GM19099 (cell line): ENCODE data around the gene MAPKAPK3.

Experiments
- POLR2A ChIP-seq: IDR thresholded peaks from 3 replicates; pipeline ENCODE4 v1.6.1; 2011; ENCODE audit warnings: low read depth; ENCODE audit not compliant: insufficient read length; ENCODE audit errors: extremely low read depth

The MAPKAPK3 gene

GRCh38 chr3:50626401-50626800 lies 9.4 kb downstream of the MAPKAPK3 start:
- no peak for TF ChIP-seq POLR2A

GRCh38 chr3:50627407-50628051 lies 10.6 kb downstream of the MAPKAPK3 start:
- TF ChIP-seq POLR2A = no peak

GRCh38 chr3:50628601-50629000 lies 11.7 kb downstream of the MAPKAPK3 start:
- TF ChIP-seq POLR2A = no peak

- no peak for TF ChIP-seq POLR2A
These were observed 13.4 kb downstream of the MAPKAPK3 start for GRCh38 chr3:50630394-50630793.

GRCh38 chr3:50630877-50631276 lies 13.9 kb downstream of the MAPKAPK3 start:
- no peak for TF ChIP-seq POLR2A

GRCh38 chr3:50632450-50632849 lies 15.5 kb downstream of the MAPKAPK3 start:
- TF ChIP-seq POLR2A = no peak

- no peak for TF ChIP-seq POLR2A
These were observed 16.4 kb downstream of the MAPKAPK3 start for GRCh38 chr3:50633230-50633790.

- no peak for TF ChIP-seq POLR2A
These were observed 18.1 kb downstream of the MAPKAPK3 start for GRCh38 chr3:50635066-50635465.

GRCh38 chr3:50637011-50637410 lies 20.1 kb downstream of the MAPKAPK3 start:
- TF ChIP-seq POLR2A = no peak

GRCh38 chr3:50637945-50638344 lies 21.0 kb downstream of the MAPKAPK3 start:
- TF ChIP-seq POLR2A = no peak

GRCh38 chr3:50639055-50639494 lies 22.1 kb downstream of the MAPKAPK3 start:
- TF ChIP-seq POLR2A = no peak

GRCh38 chr3:50642382-50642781 lies 25.4 kb downstream of the MAPKAPK3 start:
- no peak for TF ChIP-seq POLR2A

GRCh38 chr3:50644561-50644960 lies 27.6 kb downstream of the MAPKAPK3 start:
- TF ChIP-seq POLR2A = no peak

- no peak for TF ChIP-seq POLR2A
These were observed 28.4 kb downstream of the MAPKAPK3 start for GRCh38 chr3:50645378-50645777.

- no peak for TF ChIP-seq POLR2A
These were observed 31.4 kb downstream of the MAPKAPK3 start for GRCh38 chr3:50648313-50648712.

- no peak for TF ChIP-seq POLR2A
These were observed 32.0 kb downstream of the MAPKAPK3 start for GRCh38 chr3:50648944-50649343.
